ENCODE data around the gene INPP5A.

- TF ChIP-seq PTTG1 (tag; IDR thresholded peaks at IDR 0.05; ENCODE audit: low read depth), result no peak
- TF ChIP-seq MAFK (IDR thresholded peaks at IDR 0.05; ENCODE audit: low read length), result no peak
- TF ChIP-seq BCLAF1 (IDR thresholded peaks at IDR 0.05; ENCODE audit: borderline replicate concordance in 1 of 2, control insufficient read depth in 1 of 2, low read depth in 2 of 2, low read length in 1 of 2), result no peak
- TF ChIP-seq, protein P1, sequence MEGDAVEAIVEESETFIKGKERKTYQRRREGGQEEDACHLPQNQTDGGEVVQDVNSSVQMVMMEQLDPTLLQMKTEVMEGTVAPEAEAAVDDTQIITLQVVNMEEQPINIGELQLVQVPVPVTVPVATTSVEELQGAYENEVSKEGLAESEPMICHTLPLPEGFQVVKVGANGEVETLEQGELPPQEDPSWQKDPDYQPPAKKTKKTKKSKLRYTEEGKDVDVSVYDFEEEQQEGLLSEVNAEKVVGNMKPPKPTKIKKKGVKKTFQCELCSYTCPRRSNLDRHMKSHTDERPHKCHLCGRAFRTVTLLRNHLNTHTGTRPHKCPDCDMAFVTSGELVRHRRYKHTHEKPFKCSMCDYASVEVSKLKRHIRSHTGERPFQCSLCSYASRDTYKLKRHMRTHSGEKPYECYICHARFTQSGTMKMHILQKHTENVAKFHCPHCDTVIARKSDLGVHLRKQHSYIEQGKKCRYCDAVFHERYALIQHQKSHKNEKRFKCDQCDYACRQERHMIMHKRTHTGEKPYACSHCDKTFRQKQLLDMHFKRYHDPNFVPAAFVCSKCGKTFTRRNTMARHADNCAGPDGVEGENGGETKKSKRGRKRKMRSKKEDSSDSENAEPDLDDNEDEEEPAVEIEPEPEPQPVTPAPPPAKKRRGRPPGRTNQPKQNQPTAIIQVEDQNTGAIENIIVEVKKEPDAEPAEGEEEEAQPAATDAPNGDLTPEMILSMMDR (IDR thresholded peaks at IDR 0.05 in 2 of 3, conservative IDR thresholded peaks at IDR 0.05 in 1 of 3; ENCODE audit: insufficient read depth in 2 of 3, low read depth in 1 of 3, low read length in 3 of 3), result no peak
- no peak for TF ChIP-seq PHF20 (IDR thresholded peaks at IDR 0.05; ENCODE audit: partially characterized antibody)
- TF ChIP-seq TBP (optimal IDR thresholded peaks at IDR 0.05; ENCODE audit: low read depth, low read length), result no peak
- TF ChIP-seq TEAD4 (IDR thresholded peaks at IDR 0.05; ENCODE audit: low read length), result no peak
- no peak for TF ChIP-seq TEAD4 (CRISPR knock-in tag; IDR thresholded peaks at IDR 0.05; ENCODE audit: borderline replicate concordance)
- TF ChIP-seq CEBPB (tag; IDR thresholded peaks at IDR 0.05), result no peak
- no peak for TF ChIP-seq CC2D1A (IDR thresholded peaks at IDR 0.05)
- TF ChIP-seq CEBPG (CRISPR knock-in tag; IDR thresholded peaks at IDR 0.05), result no peak
- TF ChIP-seq CEBPG (tag; conservative IDR thresholded peaks at IDR 0.05 in 1 of 2, IDR thresholded peaks at IDR 0.05 in 1 of 2), result no peak
- TF ChIP-seq MCM5 (IDR thresholded peaks at IDR 0.05; ENCODE audit: low read depth), result no peak
- TF ChIP-seq ZNF274 (IDR thresholded peaks at IDR 0.05; ENCODE audit: borderline replicate concordance, low read depth, low read length), result no peak
- no peak for TF ChIP-seq CREM (IDR thresholded peaks at IDR 0.05; ENCODE audit: low read depth)
These were observed 25.5 kb upstream of the INPP5A start for GRCh38 chr10:132512052-132512442.

All from K562 (cell line).